Measurements from ENCODE around the gene NUDT16L1. TPM values are rescaled to one million over a fixed set of nuclear protein-coding genes. Genes with fewer than 3 reads are reported as not detected.

NUDT16L1 gene
- total RNA-seq, 2 experiments from 2014 or later: 14.9 to 15.9 TPM

DNA sequence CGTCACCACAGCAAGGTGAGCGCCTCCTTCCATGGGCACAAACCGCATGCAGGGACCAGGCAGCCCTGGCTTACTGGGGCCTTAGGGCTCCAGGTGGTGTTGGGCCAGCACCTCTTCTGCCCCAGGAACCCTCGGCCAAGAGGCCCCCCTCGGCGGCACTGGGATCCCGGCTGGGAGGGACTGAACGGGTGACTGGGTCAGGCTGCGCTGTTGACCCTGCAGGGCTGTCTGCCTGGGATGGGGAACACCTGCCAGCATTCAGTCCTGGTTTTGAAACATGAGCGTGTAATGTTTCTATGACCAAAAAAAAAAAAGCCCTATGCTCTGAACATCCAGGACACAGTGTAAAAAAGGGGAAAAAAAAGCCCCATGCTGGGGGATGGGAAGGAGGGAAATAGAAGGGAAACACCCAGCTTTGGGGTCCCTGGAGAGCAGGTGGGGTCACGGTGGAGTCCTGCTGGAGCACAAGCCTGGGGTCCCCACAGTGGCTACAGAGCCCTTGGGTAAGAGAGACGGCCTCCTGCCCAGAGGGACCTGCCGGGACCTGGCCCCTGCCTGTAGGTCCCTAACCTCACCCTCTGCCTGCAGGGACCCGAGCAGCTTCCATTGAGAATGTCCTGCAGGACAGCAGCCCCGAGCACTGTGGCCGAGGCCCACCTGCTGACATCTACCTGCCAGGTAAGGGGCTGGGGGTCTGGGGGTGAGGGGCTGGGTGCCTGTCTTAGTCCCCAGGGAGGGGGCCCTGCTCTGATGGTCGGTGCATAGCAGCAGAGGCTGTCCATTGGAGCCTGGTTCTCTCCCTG is 9.9 kb upstream of the NUDT16L1 start:
- POLR2A ChIA-PET: no interaction called here
- Histone ChIP-seq H3K4me1 (ENCODE audit: insufficient read depth, low read length, poor library complexity, severe bottlenecking) (no peaks in the 10 kb centered on the region), H3K79me2 (ENCODE audit: insufficient read depth, low read depth, low read length) (no peaks in the 10 kb centered on the region), H3K9me2 (ENCODE audit: insufficient read depth, low read length) (no peaks in the 10 kb centered on the region), H2AFZ (ENCODE audit: low read length) (no peak overlapping the region), H3K4me2 (ENCODE audit: low read length) (no peak overlapping the region), H3K36me3 (ENCODE audit: insufficient read depth, low read length) (no peaks in the 10 kb centered on the region), H4K20me1 (ENCODE audit: insufficient read depth, low read length) (no peaks in the 10 kb centered on the region), H3K9me3 (ENCODE audit: low read length) (no peaks in the 10 kb centered on the region), H3K27ac (ENCODE audit: low read depth, low read length, poor library complexity, severe bottlenecking) (no peak overlapping the region), H3K4me3 (ENCODE audit: low read depth, low read length, poor library complexity, severe bottlenecking) (no peak overlapping the region)
- no TSS peak for BruUV-seq (replicated peaks)
- no peak for DNase-seq (ENCODE audit: low spot score)
- CTCF ChIA-PET (ENCODE audit: unreplicated experiment): no interaction called here
- TF ChIP-seq, protein P1, sequence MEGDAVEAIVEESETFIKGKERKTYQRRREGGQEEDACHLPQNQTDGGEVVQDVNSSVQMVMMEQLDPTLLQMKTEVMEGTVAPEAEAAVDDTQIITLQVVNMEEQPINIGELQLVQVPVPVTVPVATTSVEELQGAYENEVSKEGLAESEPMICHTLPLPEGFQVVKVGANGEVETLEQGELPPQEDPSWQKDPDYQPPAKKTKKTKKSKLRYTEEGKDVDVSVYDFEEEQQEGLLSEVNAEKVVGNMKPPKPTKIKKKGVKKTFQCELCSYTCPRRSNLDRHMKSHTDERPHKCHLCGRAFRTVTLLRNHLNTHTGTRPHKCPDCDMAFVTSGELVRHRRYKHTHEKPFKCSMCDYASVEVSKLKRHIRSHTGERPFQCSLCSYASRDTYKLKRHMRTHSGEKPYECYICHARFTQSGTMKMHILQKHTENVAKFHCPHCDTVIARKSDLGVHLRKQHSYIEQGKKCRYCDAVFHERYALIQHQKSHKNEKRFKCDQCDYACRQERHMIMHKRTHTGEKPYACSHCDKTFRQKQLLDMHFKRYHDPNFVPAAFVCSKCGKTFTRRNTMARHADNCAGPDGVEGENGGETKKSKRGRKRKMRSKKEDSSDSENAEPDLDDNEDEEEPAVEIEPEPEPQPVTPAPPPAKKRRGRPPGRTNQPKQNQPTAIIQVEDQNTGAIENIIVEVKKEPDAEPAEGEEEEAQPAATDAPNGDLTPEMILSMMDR (conservative IDR thresholded peaks at IDR 0.05; ENCODE audit: low read length): no peak
- no peak for TF ChIP-seq EZH2phosphoT487 (IDR thresholded peaks at IDR 0.05; ENCODE audit: borderline replicate concordance, low read depth, low read length)
- intact Hi-C loops (cut with micrococcal nuclease; ENCODE audit: unreplicated experiment): no loop called here

DNA sequence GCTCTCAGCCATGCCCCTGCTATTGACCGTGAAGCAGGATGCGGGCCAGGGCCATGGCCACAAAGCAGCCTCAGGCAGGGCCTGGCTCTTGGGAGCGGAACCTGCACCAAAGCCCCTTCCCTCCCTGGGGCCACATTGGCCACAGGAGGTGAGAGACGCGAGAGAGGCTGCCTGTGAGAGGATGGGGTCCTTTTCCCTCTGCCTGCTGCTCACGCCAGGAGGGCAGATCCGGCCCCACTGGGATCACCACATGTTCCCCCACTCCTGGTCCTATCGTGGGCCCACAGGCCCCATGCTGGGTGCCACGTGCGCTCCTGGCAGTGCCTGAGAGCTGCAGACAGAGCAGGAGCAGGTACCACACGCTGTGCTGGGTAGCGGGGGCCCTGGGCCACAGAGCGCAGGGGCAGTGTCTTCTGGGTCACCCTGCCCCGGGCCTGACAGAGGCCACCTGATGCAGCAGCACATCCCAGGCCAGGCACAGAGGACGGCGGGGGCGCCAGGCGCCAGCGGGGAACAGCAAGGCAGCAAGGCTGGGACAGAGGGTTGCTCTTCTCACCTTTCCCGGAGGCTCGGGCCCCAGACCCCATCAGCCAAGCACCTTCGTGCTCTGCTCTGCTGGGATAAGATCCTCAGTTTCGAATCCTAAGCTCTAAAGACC is 9.2 kb upstream of the NUDT16L1 start:
- CTCF ChIA-PET (ENCODE audit: unreplicated experiment): no interaction called here
- intact Hi-C loops (cut with micrococcal nuclease; ENCODE audit: unreplicated experiment): no loop called here
- H3K9me2 ChIP-seq (ENCODE audit: insufficient read depth, low read length): no peaks in the 10 kb centered on the region
- no peaks in the 10 kb centered on the region for H3K4me1 ChIP-seq (ENCODE audit: insufficient read depth, low read length, poor library complexity, severe bottlenecking)
- H3K79me2 ChIP-seq (ENCODE audit: insufficient read depth, low read depth, low read length): no peaks in the 10 kb centered on the region
- H4K20me1 ChIP-seq (ENCODE audit: insufficient read depth, low read length): no peaks in the 10 kb centered on the region
- BruUV-seq (replicated peaks): no TSS peak
- no peak for DNase-seq (ENCODE audit: low spot score)
- H3K4me3 ChIP-seq (ENCODE audit: low read depth, low read length, poor library complexity, severe bottlenecking): no peak overlapping the region
- no peak for TF ChIP-seq EZH2phosphoT487 (IDR thresholded peaks at IDR 0.05; ENCODE audit: borderline replicate concordance, low read depth, low read length)
- TF ChIP-seq, protein P1 (conservative IDR thresholded peaks at IDR 0.05; ENCODE audit: low read length): no peak
- H2AFZ ChIP-seq (ENCODE audit: low read length): no peak overlapping the region
- H3K36me3 ChIP-seq (ENCODE audit: insufficient read depth, low read length): no peaks in the 10 kb centered on the region
- no peaks in the 10 kb centered on the region for H3K9me3 ChIP-seq (ENCODE audit: low read length)
- no peak overlapping the region for H3K27ac ChIP-seq (ENCODE audit: low read depth, low read length, poor library complexity, severe bottlenecking)
- POLR2A ChIA-PET: no interaction called here
- no peak overlapping the region for H3K4me2 ChIP-seq (ENCODE audit: low read length)

DNA sequence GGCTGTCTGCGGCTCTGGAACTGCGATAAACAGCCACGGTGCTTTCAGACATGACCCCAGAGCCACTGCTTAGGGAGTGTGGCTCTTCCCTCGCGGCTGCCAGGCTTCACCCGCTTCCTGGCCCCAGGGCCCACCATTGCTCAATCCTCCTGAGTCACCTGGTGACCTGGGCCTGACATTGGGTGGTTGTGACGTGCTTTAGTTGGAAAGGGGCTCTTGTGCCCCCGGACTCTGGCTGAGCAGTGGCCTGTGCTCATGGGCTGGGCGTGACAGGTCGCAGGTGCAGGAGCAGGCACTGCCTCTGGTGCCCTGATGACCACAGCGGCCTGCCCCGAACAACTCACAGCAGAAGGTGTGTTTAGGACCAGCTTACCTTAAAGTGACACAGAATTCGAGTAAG is 8.6 kb upstream of the NUDT16L1 start:
- intact Hi-C loops (cut with micrococcal nuclease; ENCODE audit: unreplicated experiment): no loop called here
- Histone ChIP-seq H3K79me2 (ENCODE audit: insufficient read depth, low read depth, low read length) (no peaks in the 10 kb centered on the region), H3K4me1 (ENCODE audit: insufficient read depth, low read length, poor library complexity, severe bottlenecking) (no peaks in the 10 kb centered on the region), H3K4me2 (ENCODE audit: low read length) (no peak overlapping the region), H3K9me3 (ENCODE audit: low read length) (no peaks in the 10 kb centered on the region), H3K4me3 (ENCODE audit: low read depth, low read length, poor library complexity, severe bottlenecking) (no peak overlapping the region), H3K36me3 (ENCODE audit: insufficient read depth, low read length) (no peaks in the 10 kb centered on the region), H3K9me2 (ENCODE audit: insufficient read depth, low read length) (no peaks in the 10 kb centered on the region), H3K27ac (ENCODE audit: low read depth, low read length, poor library complexity, severe bottlenecking) (no peak overlapping the region), H4K20me1 (ENCODE audit: insufficient read depth, low read length) (no peaks in the 10 kb centered on the region), H2AFZ (ENCODE audit: low read length) (no peak overlapping the region)
- ChIA-PET CTCF (ENCODE audit: unreplicated experiment) (no interaction called here), POLR2A (no interaction called here)
- no peak for DNase-seq (ENCODE audit: low spot score)
- TF ChIP-seq, protein P1 (conservative IDR thresholded peaks at IDR 0.05; ENCODE audit: low read length): no peak
- TF ChIP-seq EZH2phosphoT487 (IDR thresholded peaks at IDR 0.05; ENCODE audit: borderline replicate concordance, low read depth, low read length): no peak
- BruUV-seq (replicated peaks): no TSS peak
